GF-D8 (cell line): ENCODE measurements around the gene HLA-A.
"Not testable (repeated sequence)": the region's sequence is repeated elsewhere in the genome, so short reads cannot be mapped to it uniquely, and the experiment has no call there.

Source experiments
- DNase-seq: peaks from one replicate; lab custom pipeline; 2025; lab: John Stamatoyannopoulos, UW

HLA-A gene

GRCh38 chr6:29942275-29943052 is at the start of gene HLA-A:
Gene HLA-A, plus strand, starts transcription at chr6:29942532. Its CDS starts 22 bp downstream, at chr6:29942554.
- peak; percentile 62 for DNase-seq

GRCh38 chr6:29892696-29893095 is 49.6 kb upstream of the HLA-A start:
- DNase-seq = no peak

- DNase-seq = no peak
These were observed 43.1 kb upstream of the HLA-A start for GRCh38 chr6:29899281-29899680.

- no peak for DNase-seq
These were observed 37.0 kb upstream of the HLA-A start for GRCh38 chr6:29905286-29905685.

- DNase-seq = no peak
These were observed 34.5 kb upstream of the HLA-A start for GRCh38 chr6:29907637-29908340.

GRCh38 chr6:29908341-29908662 is 34.0 kb upstream of the HLA-A start:
- no peak for DNase-seq

- DNase-seq = no peak
These were observed 33.6 kb upstream of the HLA-A start for GRCh38 chr6:29908710-29909109.

GRCh38 chr6:29909985-29910384 is 32.3 kb upstream of the HLA-A start:
- no peak for DNase-seq

GRCh38 chr6:29912840-29913239 is 29.5 kb upstream of the HLA-A start:
- DNase-seq = no peak

- no peak for DNase-seq
These were observed 25.6 kb upstream of the HLA-A start for GRCh38 chr6:29916741-29917140.

- DNase-seq = peak; percentile 41
These were observed 24.5 kb upstream of the HLA-A start for GRCh38 chr6:29917857-29918256.

- no peak for DNase-seq
These were observed 22.6 kb upstream of the HLA-A start for GRCh38 chr6:29919506-29920445.

GRCh38 chr6:29924287-29924686 is 18.0 kb upstream of the HLA-A start:
- DNase-seq = no peak

- no peak for DNase-seq
These were observed 17.6 kb upstream of the HLA-A start for GRCh38 chr6:29924731-29925130.

- DNase-seq = no peak
These were observed 17.0 kb upstream of the HLA-A start for GRCh38 chr6:29925321-29925720.

GRCh38 chr6:29925727-29926412 is 16.5 kb upstream of the HLA-A start:
- DNase-seq = no peak

- no peak for DNase-seq
These were observed 15.7 kb upstream of the HLA-A start for GRCh38 chr6:29926413-29927274.

- DNase-seq = no peak
These were observed 15.1 kb upstream of the HLA-A start for GRCh38 chr6:29927275-29927569.

- no peak for DNase-seq
These were observed 14.4 kb upstream of the HLA-A start for GRCh38 chr6:29927841-29928388.

- DNase-seq = not testable (repeated sequence)
These were observed 12.3 kb upstream of the HLA-A start for GRCh38 chr6:29930047-29930446.

GRCh38 chr6:29933955-29934354 is 8.4 kb upstream of the HLA-A start:
- no peak for DNase-seq
